Stimulated activated CD8-positive, alpha-beta memory T cell treated with anti-CD3 and anti-CD28 coated beads, Interleukin-12 subunit alpha, Interleukin-12 subunit beta, amount 100 ng/mL, for 1 hour (primary cell): ENCODE results near the gene SUPT20HL1.
"Not testable (repeated sequence)": the region's sequence is repeated elsewhere in the genome, so short reads cannot be mapped to it uniquely, and the experiment has no call there.

Source experiments
- DNase-seq: peaks from one replicate; pipeline ENCODE4 v3.0.0-alpha.2; 2020; ENCODE audit warnings: low read depth

SUPT20HL1 gene

GRCh38 chrX:24360272-24360671, at the start of gene SUPT20HL1:
TSS of gene SUPT20HL1 (plus strand) at chrX:24360639. CDS start at chrX:24362761, 2,122 bp downstream.
- DNase-seq, result no peak

DNA sequence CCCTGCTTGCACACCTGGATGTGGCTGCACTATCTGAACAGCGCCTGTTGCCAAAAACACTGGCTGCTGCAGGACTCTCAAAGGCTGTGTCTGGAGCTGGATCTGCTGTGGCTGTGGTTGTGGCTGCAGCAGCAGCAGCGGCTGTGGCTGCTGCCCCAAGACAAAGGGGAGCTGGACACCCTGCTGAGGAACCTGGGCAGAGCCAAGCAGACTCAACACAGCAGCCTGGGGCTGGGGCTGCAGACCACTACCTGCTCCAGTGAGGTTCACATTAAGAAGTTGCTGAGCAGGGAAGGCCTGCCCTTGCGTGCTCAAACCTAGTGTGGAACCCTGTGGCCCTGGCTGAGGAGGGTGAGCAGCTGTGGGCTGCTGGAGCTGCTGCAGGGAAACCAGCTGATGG, 49.5 kb upstream of the SUPT20HL1 start:
- DNase-seq, result not testable (repeated sequence)

- not testable (repeated sequence) for DNase-seq
Measured at GRCh38 chrX:24311507-24312248, 48.8 kb upstream of the SUPT20HL1 start.

DNA sequence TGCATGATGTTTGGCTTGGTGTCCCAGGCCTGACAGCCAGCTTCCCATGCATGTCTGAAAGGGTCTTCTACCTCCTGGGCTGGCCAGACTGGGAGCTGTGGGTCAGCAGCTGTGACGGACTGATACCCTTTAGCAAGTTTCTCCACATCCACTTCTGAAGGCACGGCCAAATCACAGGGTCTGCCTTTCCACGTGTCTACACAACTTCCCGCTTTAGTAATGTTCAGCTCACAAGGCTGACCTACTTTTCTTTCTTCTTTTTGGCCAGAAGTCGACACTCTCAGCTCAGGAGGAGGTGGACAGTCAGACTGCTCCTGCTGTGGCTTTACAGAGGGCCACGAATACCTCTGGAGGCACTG, 48.2 kb upstream of the SUPT20HL1 start:
- not testable (repeated sequence) for DNase-seq

DNA sequence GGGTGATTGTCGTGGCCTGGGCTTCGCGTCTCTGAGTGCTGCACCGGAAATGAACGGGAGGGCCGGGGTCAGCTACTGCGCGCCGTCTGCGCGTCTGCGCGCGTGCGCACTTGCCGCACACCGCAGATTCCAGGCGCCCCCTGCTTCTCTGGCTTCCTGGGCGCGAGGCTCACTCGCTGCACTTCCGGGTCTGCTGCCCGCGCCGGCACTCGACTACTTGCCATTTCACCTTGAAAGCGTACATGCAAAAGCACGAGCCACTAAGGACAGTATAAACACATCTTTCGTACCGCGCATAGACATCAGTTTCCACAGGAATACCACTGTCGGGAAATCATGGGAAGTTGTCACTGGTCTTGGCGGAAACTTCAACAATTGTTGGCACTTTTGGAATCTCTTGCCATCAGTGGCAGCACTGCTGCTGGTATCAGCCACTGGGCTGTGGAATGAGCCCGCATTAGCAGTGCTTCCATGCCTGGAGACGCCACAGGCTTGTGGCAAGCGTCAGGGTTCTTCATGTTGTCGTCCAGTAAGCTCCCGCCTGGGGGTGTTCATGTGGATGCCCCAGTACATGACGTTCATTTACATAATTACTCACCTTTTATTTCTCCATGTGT, 46.3 kb upstream of the SUPT20HL1 start, which contains the start of gene SUPT20HL2:
SUPT20HL2 (minus strand) TSS at position 51 of the 617 bp plus-strand sequence. CDS start 754 bp downstream, outside the sequence.
- DNase-seq, result no peak

GRCh38 chrX:24316111-24316510, 44.3 kb upstream of the SUPT20HL1 start:
- no peak for DNase-seq

- no peak for DNase-seq
Measured at GRCh38 chrX:24317567-24317966, 42.9 kb upstream of the SUPT20HL1 start.

- DNase-seq, result no peak
Measured at GRCh38 chrX:24321741-24322395, 38.6 kb upstream of the SUPT20HL1 start.

DNA sequence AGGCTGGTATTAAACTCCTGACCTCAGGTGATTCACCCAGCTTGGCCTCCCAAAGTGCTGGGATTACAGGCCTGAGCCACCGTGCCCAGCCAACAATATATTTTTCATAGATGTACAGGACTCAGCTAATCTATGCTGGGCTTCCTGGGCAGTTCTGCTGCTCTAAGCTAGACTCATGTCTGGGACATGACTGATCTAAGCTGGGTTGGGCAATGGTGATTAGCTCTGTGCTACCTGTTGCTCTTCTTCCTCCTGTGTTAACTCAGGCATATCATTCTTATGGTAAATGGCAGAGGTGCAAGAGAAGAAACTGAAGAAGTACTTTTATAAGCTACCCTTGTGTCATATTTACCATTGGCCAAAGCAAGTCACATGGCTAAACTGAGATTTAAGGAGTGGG, 35.2 kb upstream of the SUPT20HL1 start:
- DNase-seq, result no peak

DNA sequence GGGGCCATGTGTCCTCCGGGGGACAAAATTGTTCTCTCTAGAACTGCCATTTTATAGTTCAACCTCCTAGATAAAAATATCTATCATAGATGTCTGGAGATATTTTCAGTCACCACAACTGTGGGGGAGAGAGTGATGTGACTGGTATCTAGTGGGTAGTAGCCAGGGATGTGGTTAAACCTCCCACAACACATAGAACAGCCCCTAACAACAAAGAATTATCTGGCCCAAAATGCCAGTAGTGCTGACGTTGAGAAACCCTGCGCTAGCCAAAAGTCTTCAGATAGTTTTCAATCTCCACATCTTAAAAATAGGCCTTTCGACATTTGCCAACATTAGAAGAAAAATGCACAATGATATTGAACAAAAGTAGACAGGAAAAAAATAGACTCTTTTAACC, 27.6 kb upstream of the SUPT20HL1 start:
- no peak for DNase-seq

- no peak for DNase-seq
Measured at GRCh38 chrX:24333371-24333770, 27.1 kb upstream of the SUPT20HL1 start.

GRCh38 chrX:24334461-24334860, 26.0 kb upstream of the SUPT20HL1 start:
- DNase-seq, result no peak

DNA sequence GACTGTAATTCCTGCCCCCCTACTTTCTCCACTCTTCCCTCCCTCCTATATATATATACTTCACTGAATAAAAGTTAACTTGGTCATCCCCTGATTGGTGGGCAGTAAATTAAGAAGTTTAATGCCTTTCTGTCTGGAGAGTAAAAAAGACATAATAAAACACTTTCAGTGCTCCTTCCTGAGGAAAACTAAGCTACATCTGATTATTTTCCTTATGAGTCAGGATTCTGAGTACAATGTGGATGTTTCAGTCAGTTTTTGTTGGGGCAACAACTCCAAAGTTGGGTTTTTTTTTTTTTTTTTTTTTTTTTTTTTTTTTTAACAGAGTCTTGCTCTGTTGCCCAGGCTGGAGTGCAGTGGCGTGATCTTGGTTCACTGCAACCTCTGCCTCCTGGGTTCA, 24.6 kb upstream of the SUPT20HL1 start:
- no peak for DNase-seq

DNA sequence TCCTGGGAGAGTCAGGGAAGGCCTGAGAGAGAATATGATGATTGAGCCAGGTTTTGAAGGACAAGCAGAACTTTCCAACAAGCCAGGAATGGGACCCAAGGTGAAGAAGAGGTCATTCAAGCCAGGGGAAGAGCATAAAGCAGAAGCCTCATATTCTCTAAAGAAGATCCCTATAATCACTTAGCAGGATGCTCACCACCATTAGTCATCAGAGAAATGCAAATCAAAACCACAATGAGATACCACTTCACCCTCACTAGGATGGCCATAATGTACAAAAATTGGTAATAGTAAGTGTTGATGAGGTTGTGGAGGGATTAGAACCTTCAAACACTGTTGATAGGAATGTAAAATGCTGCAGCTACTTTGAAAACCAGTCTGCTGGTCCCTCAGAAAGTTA, 20.5 kb upstream of the SUPT20HL1 start:
- DNase-seq, result no peak

GRCh38 chrX:24340501-24340900, 19.9 kb upstream of the SUPT20HL1 start:
- no peak for DNase-seq

GRCh38 chrX:24341795-24342194, 18.6 kb upstream of the SUPT20HL1 start:
- no peak for DNase-seq

DNA sequence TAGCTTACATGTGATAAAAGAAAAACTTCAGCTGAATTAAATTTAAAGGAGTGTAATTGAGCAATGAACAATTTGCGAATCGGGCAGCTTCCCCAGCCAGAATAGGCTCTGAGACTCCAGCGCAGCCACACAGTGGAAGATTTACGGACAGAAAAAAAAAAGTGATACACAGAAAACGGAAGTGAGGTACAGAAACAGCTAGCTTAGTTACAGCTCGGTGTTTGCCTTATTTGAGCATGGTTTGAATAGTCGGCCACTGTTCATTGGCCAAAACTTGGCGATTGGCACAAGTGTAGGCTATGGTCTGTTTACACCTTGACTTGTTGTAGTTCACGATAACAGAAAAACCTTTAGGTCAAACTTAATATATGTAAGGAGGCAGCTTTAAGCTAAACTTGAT, 16.7 kb upstream of the SUPT20HL1 start:
- no peak for DNase-seq

DNA sequence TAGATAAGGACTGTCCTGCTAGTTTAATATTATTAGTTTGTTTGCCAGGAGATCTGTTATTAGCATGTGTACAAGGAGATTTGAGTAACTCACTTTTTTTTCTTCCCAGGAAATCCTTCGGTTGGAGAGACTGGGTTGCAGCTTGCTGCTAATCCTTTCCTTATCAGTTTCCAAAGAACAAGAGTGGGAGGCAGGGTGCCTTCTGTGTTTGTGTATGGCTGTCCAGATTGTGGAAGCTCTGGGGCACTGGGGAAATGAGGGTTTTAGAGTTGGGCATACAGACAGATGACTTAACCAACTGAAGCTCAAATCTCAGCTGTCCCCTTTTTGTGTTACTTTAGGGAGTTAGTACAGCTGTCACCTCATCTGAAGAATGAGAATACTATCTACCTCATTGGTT, 12.6 kb upstream of the SUPT20HL1 start:
- no peak for DNase-seq

DNA sequence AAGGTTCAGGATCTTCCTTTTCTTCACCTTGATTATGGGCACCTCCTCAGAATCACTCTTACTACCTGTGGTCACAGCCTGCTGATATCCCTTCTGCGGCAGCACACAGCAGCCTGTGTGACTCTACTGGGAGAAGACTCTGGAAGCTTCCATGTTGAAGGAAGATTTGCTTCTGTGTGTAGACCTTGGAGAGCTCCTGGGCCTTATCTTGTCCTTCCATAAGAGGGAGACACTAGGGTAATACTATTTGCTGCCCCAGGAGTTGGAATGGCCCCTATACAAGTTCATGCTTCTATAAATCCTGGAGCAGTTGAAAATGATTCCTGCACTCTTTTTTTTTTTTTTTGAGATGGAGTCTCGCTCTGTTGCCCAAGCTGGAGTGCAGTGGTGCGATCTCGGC, 10.2 kb upstream of the SUPT20HL1 start:
- no peak for DNase-seq

DNA sequence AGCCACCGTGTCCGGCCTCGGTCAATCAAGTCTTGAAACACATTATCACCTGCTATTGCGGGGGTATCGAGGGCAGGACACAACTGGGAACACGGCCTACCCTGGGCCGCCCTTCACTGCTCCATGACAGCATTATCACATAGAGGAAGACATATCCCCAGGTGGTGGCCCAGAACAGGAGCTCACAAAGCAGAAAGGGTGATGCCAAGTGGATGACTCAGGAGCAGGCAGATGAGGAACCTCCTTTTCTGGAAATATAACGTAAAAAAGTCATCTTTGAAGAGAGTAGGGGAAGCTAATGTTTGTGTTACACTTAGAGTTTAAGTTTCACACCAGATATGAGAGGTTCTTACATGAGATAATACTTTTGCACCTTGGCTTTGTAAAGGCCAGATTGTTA, 5.3 kb upstream of the SUPT20HL1 start:
- DNase-seq, result no peak

- no peak for DNase-seq
Measured at GRCh38 chrX:24357106-24357505, 3.3 kb upstream of the SUPT20HL1 start.

- not testable (repeated sequence) for DNase-seq
Measured at GRCh38 chrX:24362089-24362745, 1.8 kb downstream of the SUPT20HL1 start.
